ENCODE data around the gene MYO1A. TPM values are rescaled to one million over a fixed set of nuclear protein-coding genes. Genes with fewer than 3 reads are reported as not detected.
A peak's percentile ranks its signal among the peaks of the same experiment; 100 is the strongest.

The MYO1A gene
- not detected in 2 replicates for total RNA-seq

DNA sequence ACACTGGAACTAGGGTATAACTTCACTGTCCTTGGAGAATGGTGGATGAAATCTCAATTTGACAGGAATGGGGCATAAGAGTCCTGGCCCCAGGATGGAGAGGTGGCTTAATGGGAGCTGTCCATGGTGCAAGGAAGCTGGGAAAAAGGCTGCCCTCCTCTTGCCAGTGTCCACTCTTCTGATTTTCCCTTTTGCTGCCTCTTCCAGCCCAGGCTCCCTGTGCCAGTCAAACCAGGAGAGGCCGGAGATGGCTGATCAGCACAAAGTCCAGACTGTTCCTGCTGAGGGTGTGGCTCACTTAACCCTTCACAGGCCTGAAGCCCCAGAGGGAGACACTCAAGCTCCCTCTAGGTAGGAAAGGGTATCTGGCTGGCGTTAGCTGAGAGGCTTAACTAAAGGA is at the start of gene MYO1A:
MYO1A (minus strand) TSS at position 240 of the 400 bp plus-strand sequence. CDS start 1,806 bp downstream, outside the sequence.
- DNase-seq (ENCODE audit: low read depth): no peak

DNA sequence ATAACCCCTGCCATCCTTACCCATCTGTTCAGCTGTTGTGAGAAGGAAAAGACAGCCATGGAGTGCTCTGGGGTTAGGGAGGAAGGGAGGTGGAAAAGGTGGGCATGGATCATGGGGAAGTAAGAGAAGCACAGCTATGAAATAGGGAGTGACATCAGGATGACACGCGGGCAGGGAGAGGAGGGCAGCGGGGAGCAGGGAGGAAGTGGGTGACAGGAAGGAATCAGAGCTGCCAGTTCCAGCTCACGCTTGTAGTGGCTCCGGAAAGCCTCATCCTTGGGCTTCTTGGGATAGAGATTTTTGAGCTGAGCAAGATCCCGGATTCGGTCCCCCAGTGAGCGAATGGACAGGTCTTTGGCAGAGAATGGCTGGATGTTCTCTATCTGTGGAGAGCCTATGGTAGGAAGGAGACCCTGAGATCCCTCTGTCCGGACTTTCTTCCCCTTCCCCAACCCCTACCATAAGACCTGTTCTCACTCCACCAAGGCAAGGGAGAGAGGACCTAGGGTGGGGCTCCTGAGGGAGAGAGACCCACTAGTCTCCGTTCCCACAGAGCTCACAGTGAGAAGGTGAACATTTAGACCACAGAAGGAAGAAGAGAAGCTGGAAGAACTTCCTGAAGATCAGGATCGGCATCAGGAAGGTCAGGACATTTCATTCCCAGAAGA is 49.3 kb upstream of the MYO1A start:
- no peak for DNase-seq (ENCODE audit: low read depth)

DNA sequence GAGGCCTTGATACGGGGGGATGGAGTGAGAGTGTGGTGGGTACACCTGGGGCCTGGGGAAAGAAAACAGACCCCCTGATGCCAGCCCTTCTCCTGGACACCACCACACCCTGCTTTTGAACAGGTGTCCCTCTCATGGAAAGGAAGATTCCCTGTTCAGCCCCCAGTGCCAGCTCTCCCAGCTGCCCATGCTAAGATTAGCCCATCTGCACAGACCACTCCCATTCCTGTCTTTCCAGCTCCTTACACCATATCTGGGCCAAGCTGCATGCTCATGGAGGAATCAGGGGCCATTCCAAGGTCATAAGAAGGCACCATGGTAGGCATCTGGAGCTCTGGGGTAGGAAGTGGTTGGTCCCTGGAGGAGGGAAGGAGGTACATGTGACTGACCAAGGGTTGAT is 48.6 kb upstream of the MYO1A start:
- DNase-seq (ENCODE audit: low read depth): no peak

DNA sequence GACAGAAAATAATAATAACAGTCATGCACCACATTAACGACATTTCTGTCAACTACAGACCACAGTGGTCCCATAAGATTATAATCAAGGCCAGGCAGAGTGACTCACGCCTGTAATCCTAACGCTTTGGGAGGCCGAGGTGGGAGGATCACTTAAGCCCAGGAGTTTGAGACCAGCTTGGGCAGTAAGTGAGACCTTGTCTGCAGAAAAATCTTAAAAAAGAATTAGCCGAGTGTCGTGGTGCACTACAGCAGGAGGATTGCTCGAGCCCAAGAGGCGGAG is 47.6 kb upstream of the MYO1A start:
- no peak for DNase-seq (ENCODE audit: low read depth)

DNA sequence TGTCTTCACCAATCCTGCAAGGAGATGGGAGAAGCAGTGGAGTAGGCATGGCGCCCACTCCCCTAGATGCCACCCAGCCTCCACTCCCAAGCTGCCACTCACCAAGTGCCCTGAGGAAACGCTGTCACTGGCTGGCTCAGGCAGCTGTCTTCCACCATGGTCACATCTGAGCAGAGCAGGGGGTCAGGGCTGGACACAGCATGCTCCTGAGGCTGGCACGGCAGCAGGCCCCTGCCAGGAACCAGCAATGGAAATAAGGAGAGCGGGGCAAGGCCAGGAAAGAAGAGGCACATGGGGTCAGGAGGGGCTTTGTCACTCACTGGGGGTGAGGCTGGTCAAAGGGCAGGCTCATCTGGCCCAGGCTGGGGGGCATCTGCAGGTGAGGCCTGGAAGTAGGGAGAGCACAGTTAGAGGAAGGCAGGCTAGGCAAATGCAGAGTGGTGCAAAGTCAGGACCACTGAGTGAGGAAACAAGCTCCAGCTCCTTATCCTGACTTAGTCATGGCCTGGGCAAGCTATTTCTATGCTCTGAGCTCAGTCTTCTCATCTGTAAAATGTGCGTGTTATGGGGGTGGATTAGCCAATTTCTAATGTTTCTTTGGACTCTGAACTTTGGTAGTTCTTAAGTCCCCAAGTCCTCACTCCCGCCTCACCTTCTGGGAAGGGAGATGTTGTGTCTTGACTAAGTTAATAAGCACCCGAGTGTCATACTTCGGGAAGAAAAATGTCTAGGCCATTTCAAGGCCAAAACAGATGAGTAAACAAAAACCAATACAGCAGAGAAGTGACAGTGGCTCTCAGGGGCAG is 47.0 kb upstream of the MYO1A start:
- DNase-seq (ENCODE audit: low read depth): no peak

DNA sequence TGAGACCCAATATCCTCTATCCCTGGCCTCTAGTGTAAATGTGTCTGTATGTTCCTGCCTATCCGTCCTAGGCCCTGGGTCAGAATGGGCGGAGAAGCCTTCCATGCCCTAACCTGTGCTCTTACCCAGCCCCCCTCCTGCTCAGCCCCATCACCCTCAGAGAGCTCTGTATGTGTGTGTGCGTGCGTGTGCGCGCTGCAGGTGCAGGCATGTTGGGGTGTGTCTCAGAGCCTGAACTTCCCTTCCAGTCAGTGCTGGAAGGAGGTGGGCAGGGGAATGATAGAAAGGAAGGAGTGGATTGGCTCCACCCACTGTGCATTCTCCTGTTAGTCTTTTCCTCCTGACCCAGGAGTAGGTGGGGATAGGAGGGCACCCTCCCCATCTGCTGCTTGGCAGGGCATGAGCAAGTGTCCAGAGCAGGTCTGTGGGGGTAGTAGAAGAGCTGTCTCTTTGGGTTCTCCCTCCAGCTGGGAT is 46.2 kb upstream of the MYO1A start:
- no peak for DNase-seq (ENCODE audit: low read depth)

DNA sequence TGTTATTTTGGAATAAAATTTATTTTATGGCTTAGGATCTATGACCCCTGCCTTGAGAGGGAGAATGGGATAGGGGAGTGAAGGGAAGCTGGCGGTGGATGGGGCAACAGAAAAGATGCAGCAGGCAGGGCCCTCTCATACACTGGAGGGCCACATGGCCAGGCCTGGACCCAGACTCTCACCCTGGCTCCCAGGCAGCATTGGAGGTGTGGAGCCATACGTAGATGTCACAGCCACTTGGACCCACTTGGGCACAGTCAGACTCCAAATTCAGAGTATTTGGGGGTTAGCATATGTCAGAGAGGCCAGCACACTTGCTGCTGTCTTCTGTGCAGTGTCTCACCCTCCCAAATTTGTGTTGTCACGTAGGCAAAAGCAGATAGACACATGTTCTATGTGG is 45.5 kb upstream of the MYO1A start:
- no peak for DNase-seq (ENCODE audit: low read depth)

DNA sequence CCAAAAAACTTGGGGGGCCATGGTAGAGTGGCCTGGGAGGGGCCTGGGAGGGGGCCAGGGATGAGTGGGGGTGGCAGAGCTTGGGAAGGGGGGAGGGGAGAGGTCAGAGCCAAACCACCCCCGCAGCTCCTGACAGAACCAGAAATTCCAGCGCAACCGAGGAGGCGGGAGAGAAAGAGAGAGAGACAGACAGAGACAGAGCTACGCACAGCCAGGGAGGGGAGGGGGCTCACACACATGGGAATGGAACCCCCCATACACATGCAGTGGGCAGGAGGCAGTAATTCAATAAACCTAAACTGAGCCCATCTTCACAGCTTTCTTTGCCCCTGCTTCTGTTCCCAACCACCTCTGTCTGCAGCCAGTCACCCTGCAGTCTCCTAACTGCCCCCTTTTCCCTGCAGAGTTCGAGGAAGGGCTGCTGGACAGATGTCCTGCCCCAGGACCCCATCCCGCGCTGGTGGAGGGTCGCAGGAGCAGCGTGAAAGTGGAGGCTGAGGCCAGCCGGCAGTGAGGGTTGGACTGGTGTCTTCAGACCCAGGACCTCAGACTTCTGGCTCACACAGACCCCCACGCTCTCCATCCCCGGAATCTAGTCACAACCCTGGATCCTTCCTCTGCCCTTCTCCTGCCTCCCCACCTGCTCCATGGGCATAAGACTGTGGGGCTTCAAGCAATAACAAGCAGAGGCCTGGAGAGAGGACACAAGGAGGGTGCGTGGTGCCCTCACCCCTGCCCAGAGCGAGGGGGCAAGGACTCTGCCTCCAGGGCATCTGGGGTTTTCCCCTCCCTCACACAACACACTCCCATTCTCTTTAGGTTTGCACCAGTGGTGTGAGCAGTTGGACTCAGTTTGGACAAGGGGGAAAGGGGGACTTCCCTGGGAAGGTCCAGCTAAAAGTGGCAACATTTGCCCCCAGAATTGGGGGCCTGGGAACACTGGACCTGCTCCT is 44.6 kb upstream of the MYO1A start:
- no peak for DNase-seq (ENCODE audit: low read depth)

DNA sequence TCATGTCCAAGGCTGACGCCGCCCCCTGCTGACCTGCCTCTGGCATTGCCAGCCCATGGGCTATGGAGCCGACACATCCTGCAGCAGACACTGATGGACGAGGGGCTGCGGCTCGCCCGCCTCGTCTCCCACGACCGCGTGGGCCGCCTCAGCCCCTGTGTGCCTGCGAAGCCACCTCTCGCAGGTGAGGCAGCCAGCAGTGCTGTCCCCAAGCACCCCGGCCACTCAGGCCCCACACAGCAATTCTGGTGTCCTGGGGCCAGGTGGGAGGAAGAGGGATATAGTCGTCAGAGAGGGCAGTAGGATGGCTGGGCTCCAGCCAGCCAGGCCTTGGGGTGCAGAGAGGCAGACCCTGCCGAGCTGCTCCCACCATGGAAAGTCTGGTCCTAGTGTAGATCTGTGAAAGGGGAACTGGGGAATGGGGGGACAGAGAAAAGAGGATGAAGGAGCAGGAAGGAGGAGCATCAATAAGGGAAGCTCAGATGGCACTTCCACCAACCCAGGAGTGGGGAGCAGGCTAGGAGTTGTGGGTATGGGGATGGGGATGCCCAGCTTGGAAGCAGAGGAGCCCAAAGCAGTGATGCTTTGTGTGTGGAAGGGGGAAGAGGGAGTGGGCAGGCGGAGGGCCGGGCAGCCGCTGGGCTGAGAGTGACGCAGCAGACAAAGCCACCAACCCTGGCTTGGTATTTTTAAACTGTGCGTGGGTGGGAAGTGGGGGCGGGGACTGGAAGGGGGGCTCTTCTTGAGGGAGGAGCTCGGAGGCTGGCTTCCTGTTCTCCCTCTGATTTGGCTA is 43.7 kb upstream of the MYO1A start:
- DNase-seq (ENCODE audit: low read depth): peak; percentile 45

DNA sequence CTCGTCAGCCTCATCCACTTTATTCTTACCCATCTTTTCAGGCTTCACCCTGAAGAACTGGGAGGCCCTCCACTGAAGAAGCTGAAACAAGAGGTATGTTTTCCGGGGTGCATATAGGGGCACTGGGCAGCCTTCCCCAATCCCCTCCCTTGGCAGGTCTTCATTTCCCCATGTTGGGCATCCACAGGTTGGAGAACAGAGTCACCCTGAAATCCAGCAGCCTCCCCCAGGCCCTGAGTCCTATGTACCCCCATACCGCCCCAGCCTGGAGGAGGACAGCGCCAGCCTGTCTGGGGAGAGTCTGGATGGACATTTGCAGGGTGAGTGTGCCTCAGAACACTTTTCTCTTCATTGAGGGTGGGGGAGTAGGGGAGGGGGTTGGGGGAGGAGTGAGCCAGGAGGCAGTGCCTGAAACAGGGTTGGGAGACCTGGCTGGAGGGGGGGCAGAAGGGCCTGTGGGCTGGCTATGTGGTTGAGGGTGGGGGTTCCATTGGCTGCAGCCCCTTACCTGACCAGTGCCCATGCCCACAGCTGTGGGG is 43.0 kb upstream of the MYO1A start:
- no peak for DNase-seq (ENCODE audit: low read depth)

DNA sequence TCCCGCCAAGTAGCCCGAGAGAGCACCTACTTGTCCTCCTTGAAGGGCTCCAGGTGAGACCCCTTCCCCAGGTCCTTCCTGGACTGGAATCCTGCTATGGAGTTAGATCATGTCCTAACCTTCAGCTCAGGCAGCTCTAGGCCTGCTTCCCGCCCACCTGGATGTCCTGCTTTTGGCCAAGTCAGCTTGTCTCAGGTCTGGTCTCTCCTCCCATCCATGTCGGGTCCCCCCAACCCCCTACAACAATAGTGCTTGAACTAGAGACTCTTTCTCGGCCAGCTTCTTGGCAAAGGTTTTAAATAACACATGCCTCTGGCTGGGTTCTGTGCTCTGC is 42.6 kb upstream of the MYO1A start:
- DNase-seq (ENCODE audit: low read depth): no peak

DNA sequence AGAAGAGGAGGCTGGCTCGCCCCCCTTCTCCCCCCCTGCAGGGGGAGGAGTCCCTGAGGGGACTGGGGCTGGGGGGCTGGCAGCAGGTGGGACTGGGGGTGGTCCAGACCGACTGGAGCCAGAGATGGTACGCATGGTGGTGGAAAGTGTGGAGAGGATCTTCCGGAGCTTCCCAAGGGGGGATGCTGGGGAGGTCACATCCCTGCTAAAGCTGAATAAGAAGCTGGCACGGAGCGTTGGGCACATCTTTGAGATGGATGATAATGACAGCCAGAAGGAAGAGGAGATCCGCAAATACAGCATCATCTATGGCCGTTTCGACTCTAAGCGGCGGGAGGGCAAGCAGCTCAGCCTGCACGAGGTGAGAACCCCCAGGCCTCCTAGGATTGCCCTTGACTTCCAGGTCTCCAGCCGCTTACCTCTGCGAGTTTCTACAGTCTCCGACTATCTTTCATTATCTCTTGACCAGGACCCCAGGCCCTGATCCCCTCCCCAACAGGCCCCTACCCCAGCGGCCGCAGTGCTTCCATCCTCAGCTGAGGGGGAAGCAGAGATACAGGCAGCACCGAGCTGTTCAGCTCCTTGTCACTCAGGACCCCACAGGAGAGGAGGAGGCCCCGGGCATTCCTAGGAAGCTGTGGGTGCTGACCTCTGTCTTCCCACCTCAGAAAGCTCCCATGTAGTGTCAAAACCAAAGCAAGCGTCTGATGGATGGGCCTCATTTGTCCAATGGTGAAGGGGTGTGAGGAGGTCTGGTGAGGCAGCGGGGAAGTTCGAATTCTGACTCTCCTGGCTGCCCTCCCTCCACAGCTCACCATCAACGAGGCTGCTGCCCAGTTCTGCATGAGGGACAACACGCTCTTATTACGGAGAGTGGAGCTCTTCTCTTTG is 42.0 kb upstream of the MYO1A start:
- no peak for DNase-seq (ENCODE audit: low read depth)

DNA sequence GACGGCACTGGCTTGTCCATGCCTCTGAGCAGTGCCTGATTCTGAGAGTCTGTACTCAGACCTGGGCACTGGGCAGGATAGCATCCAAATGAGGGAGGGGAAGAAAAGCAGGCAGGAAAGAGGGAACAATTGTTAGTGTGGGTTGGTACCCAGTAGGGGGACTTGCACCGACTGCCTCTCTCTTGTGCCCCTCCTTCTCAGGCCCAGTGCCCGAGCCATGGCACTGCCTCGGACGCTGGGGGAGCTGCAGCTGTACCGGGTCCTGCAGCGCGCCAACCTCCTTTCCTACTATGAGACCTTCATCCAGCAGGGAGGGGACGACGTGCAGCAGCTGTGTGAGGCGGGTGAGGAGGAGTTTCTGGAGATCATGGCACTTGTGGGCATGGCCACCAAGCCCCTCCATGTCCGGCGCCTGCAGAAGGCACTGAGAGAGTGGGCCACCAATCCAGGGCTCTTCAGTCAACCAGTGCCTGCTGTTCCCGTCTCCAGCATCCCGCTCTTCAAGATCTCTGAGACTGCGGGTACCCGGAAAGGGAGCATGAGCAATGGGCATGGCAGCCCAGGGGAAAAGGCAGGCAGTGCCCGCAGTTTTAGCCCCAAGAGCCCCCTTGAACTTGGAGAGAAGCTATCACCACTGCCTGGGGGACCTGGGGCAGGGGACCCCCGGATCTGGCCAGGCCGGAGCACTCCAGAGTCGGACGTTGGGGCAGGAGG is 41.2 kb upstream of the MYO1A start:
- DNase-seq (ENCODE audit: low read depth): no peak

DNA sequence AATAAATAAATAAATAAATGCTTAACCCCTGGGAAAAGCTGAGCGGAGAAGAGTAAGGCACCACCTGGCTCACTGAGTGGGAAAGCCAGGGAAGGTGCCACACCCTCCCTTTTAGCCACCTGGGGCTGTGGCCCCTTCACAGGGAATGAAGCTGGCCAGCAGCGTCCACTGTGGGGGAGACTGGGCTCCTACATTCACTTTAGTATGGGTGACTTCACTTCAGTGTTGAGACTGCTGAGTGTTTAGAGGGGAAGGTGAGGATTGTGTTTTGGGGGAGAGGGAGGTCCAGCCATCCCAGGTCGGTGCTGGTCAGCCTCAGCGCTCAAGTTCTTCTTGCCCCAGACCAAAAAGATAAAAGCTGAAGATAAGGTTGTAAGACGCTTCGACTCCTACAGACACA is 40.6 kb upstream of the MYO1A start:
- DNase-seq (ENCODE audit: low read depth): no peak

DNA sequence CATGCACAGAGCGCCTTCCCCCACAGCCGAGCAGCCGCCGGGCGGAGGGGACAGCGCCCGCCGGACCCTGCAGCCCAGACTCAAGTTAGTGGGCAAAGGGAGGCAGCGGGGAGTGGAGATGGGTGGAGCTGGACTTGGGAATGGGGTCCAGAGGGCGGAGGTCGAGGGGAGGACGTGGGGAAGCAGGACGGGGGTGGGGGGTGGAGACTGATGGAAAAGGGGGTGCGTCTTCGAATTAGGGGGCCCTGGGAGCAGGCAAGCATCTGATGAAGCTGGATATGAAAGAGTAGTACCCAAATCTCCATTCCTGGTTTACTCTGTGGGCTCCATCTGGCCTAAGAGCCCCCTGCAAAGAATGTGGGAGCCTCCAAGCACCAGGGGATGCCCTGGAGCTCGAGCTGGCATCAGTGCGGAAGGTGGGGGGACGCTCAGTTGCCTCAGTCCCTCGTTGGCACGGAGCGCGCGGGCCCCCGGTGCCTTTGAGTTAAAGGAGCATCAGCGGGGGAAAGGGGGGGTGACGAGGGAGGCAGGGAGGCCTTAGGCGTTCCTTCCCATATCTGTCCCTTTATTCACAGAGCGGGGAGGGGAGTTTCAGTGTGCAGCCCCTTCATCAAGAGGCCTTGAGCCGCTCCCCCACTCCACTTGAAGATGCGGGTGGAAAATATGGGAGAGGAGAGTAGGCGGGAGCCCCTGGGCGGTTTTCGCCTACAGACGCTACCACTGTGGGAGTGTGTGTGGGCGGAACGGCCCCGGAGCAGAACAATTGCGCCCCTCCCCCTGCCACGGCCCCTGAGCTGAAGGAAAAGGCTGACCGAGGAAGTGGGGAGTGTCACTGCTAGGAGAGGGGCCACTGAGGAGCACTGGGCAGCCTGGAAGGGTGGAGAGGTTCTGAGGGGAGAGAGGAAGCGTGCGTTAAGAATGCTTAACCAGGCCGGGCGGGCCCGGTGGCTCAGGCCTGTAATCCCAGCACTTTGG is 39.6 kb upstream of the MYO1A start:
- no peak for DNase-seq (ENCODE audit: low read depth)

DNA sequence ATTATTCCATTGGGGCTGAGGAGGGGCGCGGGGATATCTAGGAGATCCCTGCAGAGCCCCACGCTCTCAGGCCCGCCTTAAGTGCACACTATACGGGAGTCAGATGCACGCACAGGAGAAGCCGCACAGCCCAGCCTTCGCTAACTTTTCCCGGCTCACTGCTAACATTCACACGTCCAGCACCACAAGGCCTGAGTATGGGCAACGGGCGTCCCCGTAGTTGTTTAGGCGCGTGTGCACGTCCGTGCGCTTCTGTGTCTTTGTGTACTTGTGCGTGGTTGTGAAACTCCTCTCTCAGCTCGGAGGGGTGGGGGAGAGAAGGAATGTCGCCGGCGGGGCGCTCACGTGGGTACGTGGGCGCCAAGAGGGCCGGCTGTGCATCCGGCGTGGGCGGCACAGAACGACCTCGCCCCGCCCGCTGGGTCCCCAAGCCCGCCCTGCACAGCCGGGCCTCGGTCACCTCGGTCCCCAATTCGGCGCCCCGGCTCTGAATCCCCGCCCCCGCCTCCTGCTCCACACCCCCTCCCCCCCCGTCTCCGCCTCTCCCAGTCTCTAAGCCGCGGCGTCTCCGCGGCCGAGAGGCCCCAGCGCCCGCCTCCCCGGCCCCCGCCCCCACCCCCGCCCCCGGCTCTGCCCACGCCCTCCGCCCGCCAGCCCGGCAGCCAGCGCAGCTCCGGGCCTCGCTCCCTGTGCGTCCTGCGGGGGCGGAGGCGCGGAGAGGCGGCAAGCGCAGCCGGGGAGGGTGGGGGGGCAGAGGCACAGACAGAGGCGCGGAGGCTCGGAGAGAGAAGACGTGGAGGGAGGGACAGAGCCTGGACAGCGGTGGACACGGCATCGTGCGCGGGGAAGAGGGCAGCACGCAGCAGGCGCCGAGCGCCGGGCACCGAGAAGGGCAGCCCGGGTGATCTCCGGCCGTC is 38.7 kb upstream of the MYO1A start, which contains the start of gene NAB2:
NAB2 (plus strand) TSS at position 761 of the 917 bp plus-strand sequence. CDS start 158 bp downstream, outside the sequence.
- DNase-seq (ENCODE audit: low read depth): peak; percentile 89

DNA sequence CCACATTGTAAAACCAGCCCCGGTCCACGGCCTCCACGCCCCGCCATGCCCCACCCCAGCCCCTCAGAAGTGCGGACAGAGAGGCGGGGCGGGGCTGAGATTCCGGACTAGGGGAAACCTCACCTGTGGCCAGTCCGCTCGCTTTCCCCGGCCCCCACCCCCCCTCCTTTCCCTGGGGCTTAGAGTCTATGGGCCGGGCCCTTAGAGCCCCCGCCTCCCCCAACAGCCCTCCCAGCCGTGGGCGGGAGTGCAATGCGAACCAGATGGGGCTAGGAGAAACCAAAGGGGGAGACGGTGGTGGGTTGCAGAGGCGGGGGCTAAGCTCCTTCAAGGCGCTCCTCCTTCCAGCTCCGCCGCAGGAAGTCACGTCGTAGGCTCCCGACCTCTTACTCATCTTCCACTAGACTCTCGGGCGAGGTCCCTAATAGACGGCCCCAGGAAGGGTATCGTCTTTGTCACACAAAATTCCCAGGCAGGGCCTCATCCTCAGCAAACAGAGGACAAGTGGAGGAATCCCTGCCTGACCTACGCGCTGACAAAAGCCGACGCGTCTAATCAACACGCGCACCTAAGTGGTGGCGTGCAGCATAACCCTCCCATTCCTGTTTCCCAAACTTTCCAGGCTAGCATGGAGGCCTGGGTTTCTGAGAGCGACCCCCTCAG is 37.9 kb upstream of the MYO1A start:
- DNase-seq (ENCODE audit: low read depth): peak; percentile 89

Data from renal cortical epithelial cell (primary cell).